ENCODE results near the gene GSTM4.

Gene GSTM4

DNA sequence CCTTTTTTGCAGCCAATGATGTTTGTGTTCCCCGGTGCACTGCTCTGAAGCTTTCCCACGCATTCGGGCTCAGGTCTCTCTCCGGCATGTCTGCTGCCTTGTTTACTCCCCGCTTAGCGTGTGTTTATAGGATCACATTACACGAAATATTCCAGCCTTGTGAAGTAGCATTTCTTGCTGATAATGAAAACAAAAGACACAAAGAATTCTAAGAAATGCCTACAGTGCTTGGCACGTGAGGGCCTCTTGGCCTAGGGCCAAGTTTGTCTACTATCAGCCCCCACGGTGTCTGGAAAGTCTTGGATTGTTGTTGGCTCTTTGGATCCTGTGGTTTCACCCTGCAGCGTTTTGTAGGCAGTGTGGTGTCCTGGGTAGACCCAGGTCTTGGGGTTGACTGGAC, 11.2 kb upstream of the GSTM4 start:
- TF ChIP-seq, protein P1, sequence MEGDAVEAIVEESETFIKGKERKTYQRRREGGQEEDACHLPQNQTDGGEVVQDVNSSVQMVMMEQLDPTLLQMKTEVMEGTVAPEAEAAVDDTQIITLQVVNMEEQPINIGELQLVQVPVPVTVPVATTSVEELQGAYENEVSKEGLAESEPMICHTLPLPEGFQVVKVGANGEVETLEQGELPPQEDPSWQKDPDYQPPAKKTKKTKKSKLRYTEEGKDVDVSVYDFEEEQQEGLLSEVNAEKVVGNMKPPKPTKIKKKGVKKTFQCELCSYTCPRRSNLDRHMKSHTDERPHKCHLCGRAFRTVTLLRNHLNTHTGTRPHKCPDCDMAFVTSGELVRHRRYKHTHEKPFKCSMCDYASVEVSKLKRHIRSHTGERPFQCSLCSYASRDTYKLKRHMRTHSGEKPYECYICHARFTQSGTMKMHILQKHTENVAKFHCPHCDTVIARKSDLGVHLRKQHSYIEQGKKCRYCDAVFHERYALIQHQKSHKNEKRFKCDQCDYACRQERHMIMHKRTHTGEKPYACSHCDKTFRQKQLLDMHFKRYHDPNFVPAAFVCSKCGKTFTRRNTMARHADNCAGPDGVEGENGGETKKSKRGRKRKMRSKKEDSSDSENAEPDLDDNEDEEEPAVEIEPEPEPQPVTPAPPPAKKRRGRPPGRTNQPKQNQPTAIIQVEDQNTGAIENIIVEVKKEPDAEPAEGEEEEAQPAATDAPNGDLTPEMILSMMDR (IDR thresholded peaks at IDR 0.05; ENCODE audit: low read depth, low read length, missing control alignments): no peak
- in situ Hi-C loops (cut with HindIII; ENCODE audit: low sequenced_read_pairs): loop anchor here (10.0 kb wide), 3 partner anchors 110 to 360 kb away; partner anchors contain the start of genes EPS8L3 and GPR61
- no peak overlapping the region for H3K4me3 ChIP-seq (ENCODE audit: low read depth, low read length)
- DNase-seq (ENCODE audit: low read depth): no peak

DNA sequence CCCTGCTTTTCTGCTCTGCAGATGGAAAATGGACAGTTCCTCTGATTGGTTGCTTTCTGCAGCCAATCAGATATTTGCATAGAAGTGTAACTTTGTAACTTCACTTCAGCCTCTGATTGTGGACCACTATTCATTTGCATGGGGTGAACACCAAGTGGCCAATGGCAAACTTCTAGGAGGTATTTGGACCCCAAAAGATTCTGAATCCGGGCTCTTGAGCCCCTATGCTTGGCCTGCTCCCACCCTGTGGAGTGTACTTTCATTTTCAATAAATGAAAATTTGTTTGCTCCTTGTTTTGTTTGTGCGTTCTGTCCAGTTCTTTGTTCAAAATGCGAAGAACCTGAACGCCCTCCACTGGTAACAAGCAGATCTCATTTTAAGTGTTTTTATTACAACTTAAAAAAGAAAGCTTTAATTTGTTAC, 6.4 kb upstream of the GSTM4 start:
- TF ChIP-seq, protein P1 (IDR thresholded peaks at IDR 0.05; ENCODE audit: low read depth, low read length, missing control alignments): no peak
- peak overlapping the region; percentile 19 for H3K4me3 ChIP-seq (ENCODE audit: low read depth, low read length)
- in situ Hi-C loops (cut with HindIII; ENCODE audit: low sequenced_read_pairs): loop anchor here (10.0 kb wide), 3 partner anchors 115 to 355 kb away; partner anchors contain the start of genes EPS8L3 and GPR61
- DNase-seq (ENCODE audit: low read depth): no peak

DNA sequence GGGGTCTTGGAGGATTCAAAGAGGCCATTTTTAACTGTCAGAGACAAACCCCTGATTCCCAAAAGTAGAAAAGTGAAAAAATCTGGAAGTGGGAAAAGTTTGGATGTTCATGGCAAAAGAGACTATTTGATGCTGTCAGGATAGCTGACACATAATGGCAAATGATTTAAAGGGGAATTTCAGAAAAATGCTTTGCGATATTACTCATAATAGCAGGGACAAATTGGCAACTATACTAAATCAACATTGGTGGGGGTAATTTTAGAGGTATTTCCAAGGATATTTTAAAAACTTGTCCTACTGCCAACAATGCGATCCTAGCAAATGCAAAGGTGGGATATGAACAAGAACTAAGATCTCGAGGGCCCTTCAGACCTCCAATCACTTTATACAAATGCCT, 5.3 kb upstream of the GSTM4 start:
- no peak for DNase-seq (ENCODE audit: low read depth)
- in situ Hi-C loops (cut with HindIII; ENCODE audit: low sequenced_read_pairs): loop anchor here (5.0 kb wide), 1 partner anchor 57 kb away; no protein-coding TSS in a partner anchor
- H3K4me3 ChIP-seq (ENCODE audit: low read depth, low read length): no peak overlapping the region
- TF ChIP-seq, protein P1 (IDR thresholded peaks at IDR 0.05; ENCODE audit: low read depth, low read length, missing control alignments): no peak

DNA sequence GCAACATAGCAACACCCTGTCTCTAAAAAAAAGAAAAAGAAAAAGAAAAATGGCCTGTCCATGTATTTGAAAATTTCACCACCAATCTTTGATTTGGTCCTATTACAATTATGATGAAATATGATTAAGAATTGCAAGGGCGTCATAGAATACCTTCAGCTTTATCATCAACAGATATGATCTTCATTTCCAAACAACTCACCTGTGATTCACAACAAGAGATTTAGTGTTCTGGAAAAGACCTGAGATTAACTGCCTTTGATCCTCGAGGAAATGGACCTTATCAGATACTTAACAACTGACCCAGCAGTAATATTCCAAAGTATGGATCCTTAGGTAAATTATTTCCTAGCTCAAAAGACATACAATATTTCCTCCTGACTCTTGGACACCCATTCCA, 3.5 kb upstream of the GSTM4 start:
- in situ Hi-C loops (cut with HindIII; ENCODE audit: low sequenced_read_pairs): loop anchor here (5.0 kb wide), 1 partner anchor 55 kb away; no protein-coding TSS in a partner anchor
- DNase-seq (ENCODE audit: low read depth): no peak
- no peak overlapping the region for H3K4me3 ChIP-seq (ENCODE audit: low read depth, low read length)
- TF ChIP-seq, protein P1 (IDR thresholded peaks at IDR 0.05; ENCODE audit: low read depth, low read length, missing control alignments): no peak

DNA sequence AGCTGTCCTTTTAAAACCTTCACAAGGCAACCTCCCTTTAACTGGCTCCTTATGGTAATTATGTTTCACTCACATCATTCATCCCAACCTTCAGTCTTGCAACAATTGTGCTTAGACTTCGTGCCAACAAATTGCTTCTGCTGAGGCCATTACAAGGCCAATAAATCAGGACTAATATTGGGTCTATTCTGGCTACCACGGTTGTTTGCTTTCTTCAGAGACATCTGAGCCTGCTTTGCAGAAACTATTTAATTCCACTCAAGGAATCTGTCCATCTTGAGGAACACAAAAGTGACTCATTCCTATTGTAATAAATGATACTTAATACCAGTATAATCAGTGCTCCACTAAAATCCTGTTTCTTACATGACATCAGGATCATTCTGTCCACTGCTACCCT, 2.6 kb upstream of the GSTM4 start:
- TF ChIP-seq, protein P1 (IDR thresholded peaks at IDR 0.05; ENCODE audit: low read depth, low read length, missing control alignments): no peak
- no peak for DNase-seq (ENCODE audit: low read depth)
- in situ Hi-C loops (cut with HindIII; ENCODE audit: low sequenced_read_pairs): loop anchor here (5.0 kb wide), 1 partner anchor 54 kb away; no protein-coding TSS in a partner anchor
- no peak overlapping the region for H3K4me3 ChIP-seq (ENCODE audit: low read depth, low read length)

DNA sequence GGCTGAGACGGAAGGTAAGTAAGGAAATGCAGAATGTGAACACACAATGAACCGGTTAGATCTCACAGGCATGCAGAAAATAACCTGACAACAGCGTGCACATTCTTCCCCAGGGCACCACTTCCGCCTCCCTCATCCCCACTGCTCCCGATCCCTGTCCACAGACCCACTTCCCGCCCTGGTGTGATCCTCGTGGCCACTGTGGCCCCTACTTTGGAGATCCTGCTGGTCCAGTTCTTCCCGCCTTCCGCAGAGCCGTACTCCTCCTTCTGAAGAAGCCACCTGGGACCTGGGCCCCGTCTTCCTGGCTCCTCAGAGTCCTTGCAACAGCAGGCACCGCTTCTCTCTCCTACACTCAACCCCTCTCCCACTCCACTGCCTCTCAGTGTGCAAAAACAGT, 1.4 kb upstream of the GSTM4 start:
- H3K4me3 ChIP-seq (ENCODE audit: low read depth, low read length): no peak overlapping the region
- TF ChIP-seq, protein P1 (IDR thresholded peaks at IDR 0.05; ENCODE audit: low read depth, low read length, missing control alignments): no peak
- in situ Hi-C loops (cut with HindIII; ENCODE audit: low sequenced_read_pairs): loop anchor here (5.0 kb wide), 1 partner anchor 53 kb away; no protein-coding TSS in a partner anchor
- no peak for DNase-seq (ENCODE audit: low read depth)
